Activated T-helper 1 cell treated with Interleukin-2 at 50 U/mL for 16 hours (primary cell): ENCODE data around the gene PBX3.

Source experiments
- DNase-seq: peaks from one replicate; pipeline ENCODE4 v3.0.0-alpha.2; 2020; ENCODE audit warnings: low read depth

The PBX3 gene

GRCh38 chr9:125908966-125909365 is 161.8 kb downstream of the PBX3 start:
- no peak for DNase-seq

GRCh38 chr9:125909459-125909858 is 162.3 kb downstream of the PBX3 start:
- DNase-seq: no peak

GRCh38 chr9:125910286-125910685 is 163.1 kb downstream of the PBX3 start:
- no peak for DNase-seq

- DNase-seq: no peak
These were observed 164.9 kb downstream of the PBX3 start for GRCh38 chr9:125911861-125912644.

- no peak for DNase-seq
These were observed 165.5 kb downstream of the PBX3 start for GRCh38 chr9:125912667-125913066.

GRCh38 chr9:125913551-125913950 is 166.4 kb downstream of the PBX3 start:
- no peak for DNase-seq

- no peak for DNase-seq
These were observed 167.2 kb downstream of the PBX3 start for GRCh38 chr9:125914411-125914810.

GRCh38 chr9:125915606-125916005 is 168.4 kb downstream of the PBX3 start:
- DNase-seq: no peak

GRCh38 chr9:125919565-125919964 is 172.4 kb downstream of the PBX3 start:
- DNase-seq: no peak

GRCh38 chr9:125920402-125920801 is 173.2 kb downstream of the PBX3 start:
- DNase-seq: no peak

- DNase-seq: no peak
These were observed 175.7 kb downstream of the PBX3 start for GRCh38 chr9:125922854-125923253.

GRCh38 chr9:125924351-125924750 is 177.2 kb downstream of the PBX3 start:
- no peak for DNase-seq

- no peak for DNase-seq
These were observed 179.8 kb downstream of the PBX3 start for GRCh38 chr9:125926936-125927335.

- no peak for DNase-seq
These were observed 182.7 kb downstream of the PBX3 start for GRCh38 chr9:125929846-125930245.

GRCh38 chr9:125931211-125931610 is 184.0 kb downstream of the PBX3 start:
- no peak for DNase-seq

GRCh38 chr9:125932012-125932411 is 184.8 kb downstream of the PBX3 start:
- no peak for DNase-seq

- DNase-seq: no peak
These were observed 185.7 kb downstream of the PBX3 start for GRCh38 chr9:125932746-125933455.

GRCh38 chr9:125942125-125942524 is 195.0 kb downstream of the PBX3 start:
- DNase-seq: no peak

- no peak for DNase-seq
These were observed 196.7 kb downstream of the PBX3 start for GRCh38 chr9:125943831-125944230.

GRCh38 chr9:125946397-125946796 is 199.2 kb downstream of the PBX3 start:
- no peak for DNase-seq

GRCh38 chr9:125948887-125949596 is 201.9 kb downstream of the PBX3 start:
- no peak for DNase-seq

GRCh38 chr9:125949703-125950460 is 202.7 kb downstream of the PBX3 start:
- DNase-seq: no peak
